GM19099 (cell line): ENCODE data around the gene COMT.

Experiments used
- POLR2A ChIP-seq: IDR thresholded peaks from 3 replicates; pipeline ENCODE4 v1.6.1; 2011; ENCODE audit warnings: low read depth; ENCODE audit not compliant: insufficient read length; ENCODE audit errors: extremely low read depth

COMT gene

GRCh38 chr22:19997561-19998231 is 56.1 kb downstream of the COMT start:
- TF ChIP-seq POLR2A = no peak

GRCh38 chr22:19998232-19998951 is 56.8 kb downstream of the COMT start:
- TF ChIP-seq POLR2A = no peak

DNA sequence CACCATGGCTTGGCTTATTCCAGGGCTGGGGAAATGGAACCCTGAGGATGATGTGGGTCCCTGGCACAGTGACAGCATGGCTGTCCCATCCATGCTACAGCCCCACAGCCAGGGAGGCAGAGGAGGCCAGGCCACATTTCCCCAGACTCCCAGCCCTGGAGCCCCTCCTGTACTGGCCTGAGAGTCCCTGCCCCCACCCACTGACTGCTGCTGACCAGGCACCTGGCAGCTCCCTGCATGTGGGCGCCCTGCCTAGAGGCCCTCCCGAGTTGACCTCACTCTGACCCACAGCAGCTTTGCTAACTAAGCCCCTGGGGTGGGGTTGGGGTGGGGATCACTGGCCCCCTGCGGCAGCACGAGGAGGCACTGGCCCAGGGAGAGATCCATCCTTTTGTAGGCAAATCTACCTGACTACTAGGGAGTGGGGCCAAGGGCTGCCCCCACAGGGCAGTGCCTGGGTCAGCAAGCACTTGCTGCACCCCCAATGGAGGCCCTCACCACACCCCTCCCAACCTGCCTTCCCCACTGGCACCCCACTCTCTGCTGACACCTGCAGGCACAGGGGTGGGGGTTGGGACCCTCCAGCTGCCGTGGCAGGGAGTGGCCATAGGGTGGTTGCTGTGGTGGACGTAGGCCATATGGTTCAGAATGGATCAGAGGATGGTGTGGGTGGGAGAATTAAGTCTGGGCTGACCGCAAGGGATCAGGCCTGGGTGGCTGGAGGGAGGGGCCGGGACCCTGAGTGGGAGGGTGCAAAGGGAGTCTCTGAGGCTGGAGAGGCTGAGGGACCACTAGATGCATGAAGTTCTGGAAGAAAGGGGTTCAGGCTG is 57.6 kb downstream of the COMT start:
- no peak for TF ChIP-seq POLR2A

DNA sequence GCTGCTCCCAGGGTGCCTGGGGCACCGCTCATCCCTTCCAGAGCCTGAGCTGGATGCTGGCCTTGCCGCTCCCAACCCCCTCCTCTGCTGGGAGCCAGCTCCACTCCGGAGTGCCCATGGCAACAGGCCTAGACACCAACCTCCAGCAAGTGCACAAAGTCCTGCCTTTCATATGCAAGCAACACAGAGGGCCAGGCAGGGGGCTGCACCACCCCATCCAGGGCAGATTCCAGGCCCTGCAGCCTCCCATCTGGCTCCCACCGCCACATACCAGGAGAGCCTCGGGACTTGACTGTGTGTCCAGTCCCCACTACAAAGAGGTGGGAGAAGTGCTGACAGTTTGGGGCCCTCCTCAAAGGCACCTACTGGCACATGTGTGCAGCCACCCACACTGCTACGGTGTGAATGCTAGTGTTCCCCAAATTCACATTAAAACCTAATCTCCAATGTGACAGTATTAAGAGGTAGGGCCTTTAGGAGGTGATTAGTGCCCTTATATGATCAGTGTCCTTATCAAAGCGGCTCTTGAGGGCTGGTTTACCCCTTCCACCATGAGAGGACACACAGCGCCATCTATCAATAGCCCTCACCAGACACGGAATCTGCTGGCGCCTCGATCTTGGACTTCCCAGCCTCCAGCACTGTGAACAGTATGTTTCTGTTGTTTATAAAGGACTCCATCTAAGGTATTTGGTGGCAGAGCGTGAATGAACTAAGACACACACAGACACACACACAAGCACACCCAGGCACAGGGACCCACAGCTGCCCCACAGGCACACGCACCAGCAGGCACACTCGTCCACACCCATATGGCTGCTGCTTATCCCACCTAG is 58.9 kb downstream of the COMT start:
- no peak for TF ChIP-seq POLR2A

DNA sequence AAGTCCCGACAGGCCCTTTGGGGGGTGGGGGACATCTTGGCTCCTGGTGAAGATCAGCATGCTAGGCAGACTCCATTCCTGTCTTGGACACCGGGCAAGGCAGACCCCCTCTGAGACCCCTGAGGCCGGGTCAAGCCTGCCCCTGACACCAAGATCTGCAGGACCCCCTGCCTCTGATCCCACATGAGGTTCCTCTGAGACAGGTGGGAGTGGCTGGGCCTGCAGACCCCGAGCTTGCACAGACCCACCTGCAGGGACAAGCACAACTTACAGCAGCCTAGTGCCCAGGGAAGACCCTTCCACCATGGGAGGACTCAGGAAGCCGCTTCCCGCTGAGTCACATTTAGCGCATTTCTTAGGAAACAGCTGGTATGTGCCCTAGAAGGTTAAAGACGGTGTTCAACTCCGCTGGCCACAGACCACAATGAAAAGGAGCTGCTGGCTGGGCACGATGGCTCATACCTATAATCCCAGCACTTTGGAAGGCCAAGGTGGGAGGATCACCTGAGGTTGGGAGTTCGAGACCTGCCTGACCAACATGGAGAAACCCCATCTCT is 59.6 kb downstream of the COMT start:
- TF ChIP-seq POLR2A = no peak

- no peak for TF ChIP-seq POLR2A
Measured at GRCh38 chr22:20002128-20002527, 60.6 kb downstream of the COMT start.

GRCh38 chr22:20002636-20003035 is 61.1 kb downstream of the COMT start:
- no peak for TF ChIP-seq POLR2A

- no peak for TF ChIP-seq POLR2A
Measured at GRCh38 chr22:20003304-20003703, 61.7 kb downstream of the COMT start.

DNA sequence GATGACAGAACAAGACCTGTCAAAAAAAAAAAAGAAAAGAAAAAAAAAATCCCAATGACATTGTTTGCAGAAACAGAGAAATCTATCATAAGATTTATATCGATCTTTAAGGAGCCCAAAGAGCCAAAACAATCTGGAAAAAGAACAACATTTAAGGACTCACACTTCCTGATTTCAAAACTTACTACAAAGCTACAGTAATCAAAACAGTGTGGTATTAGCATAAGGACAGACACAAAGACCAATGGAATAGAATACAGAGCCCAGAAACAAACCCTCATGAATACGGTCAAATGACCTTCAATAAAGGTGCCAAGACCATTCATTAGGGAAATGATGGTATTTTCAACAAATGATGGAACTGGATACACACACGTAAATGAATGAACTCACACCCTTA is 62.9 kb downstream of the COMT start:
- TF ChIP-seq POLR2A = no peak

GRCh38 chr22:20008221-20008995 is 66.8 kb downstream of the COMT start:
- TF ChIP-seq POLR2A = no peak

- no peak for TF ChIP-seq POLR2A
Measured at GRCh38 chr22:20009018-20009491, 67.5 kb downstream of the COMT start.

DNA sequence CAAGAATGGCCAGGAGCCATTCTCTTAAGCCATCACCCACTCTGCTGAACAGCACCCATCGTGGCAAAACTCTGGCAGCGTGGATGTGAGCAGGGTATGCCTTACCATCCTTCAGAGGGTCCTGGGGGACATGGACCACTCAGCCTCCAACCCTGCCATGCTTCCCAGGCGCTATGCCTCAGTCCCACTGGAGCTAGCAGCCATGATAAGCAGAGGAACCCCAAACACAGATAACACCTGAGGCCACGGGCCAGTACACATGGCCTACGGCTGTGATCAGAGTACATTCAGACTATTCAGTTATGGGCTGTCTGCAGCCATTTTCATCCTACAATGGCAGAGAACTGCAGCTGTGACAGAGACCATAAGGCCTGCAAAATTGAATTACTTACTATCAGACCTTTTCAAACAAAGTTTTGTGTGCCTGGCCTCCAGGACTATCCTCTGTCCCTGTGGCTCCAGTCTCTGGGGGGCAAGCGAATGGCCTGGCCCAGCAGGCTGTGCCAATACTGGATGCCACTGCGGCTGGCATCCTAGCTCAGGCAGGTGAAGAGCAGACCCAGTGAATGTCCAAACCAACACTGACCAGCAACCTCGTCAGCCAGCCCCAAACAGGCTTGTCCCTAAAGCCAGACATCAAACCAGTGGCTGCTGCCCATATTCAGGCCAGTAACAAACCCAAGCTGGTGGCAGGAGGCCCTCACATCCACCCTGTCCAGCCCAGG is 68.2 kb downstream of the COMT start:
- no peak for TF ChIP-seq POLR2A
